Testis (tissue), 2 donors: ENCODE results near the gene TNRC6B.

Experiments used
- POLR2A ChIP-seq: fragments of 450-650 bp; IDR thresholded peaks from one replicate; pipeline ENCODE4 v1.6.1; 2017; ENCODE audit warnings: antibody characterized with exemption, mild to moderate bottlenecking, moderate library complexity
- TF ChIP-seq, protein P1 (sequence below), 3 experiments: fragments of 450-650 bp in 2 of 3; fragments of 200-600 bp in 1 of 3; sonication (generic) in 1 of 3; IDR thresholded peaks; one replicate each; pipeline ENCODE4 v1.5.1; 2016 to 2019; ENCODE audit warnings: antibody characterized with exemption in 3 of 3, mild to moderate bottlenecking in 2 of 3, moderate library complexity in 1 of 3

DNA sequence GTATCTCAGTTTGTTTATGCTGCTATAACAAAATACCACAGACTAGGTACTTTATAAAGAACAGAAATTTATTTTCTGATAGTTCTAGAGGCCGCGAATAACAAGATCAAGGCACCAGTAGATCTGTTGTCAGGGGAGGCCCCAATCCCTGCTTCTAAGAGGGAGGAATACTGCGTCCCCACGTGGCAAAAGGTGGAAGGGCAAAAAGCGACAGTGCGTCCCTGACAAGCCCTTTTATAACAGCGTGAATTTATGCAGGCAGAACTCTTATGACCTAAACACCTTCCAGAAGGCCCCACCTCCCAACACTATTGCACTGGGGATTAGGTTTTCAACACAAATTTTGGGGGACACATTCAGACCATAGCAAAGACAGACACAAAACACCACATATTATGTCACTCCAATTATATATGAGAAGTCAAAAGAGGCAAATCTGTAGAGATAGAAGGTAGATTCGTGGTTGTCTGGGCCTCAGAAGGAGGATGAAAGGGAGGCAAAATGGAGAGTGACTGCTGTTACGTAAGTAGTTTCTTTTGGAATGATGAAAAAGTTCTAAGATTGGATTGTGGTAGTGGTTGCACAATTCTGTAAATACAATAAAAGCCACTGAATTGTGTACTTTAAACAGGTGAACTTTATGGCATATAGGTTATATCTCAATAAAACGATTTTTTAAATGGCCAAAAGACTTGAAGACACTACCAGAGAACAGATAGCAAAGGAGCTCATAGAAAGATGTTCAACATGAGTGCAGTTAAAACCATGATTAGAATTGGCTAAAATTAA lies 30.1 kb upstream of the TNRC6B start:
- TF ChIP-seq, protein P1, sequence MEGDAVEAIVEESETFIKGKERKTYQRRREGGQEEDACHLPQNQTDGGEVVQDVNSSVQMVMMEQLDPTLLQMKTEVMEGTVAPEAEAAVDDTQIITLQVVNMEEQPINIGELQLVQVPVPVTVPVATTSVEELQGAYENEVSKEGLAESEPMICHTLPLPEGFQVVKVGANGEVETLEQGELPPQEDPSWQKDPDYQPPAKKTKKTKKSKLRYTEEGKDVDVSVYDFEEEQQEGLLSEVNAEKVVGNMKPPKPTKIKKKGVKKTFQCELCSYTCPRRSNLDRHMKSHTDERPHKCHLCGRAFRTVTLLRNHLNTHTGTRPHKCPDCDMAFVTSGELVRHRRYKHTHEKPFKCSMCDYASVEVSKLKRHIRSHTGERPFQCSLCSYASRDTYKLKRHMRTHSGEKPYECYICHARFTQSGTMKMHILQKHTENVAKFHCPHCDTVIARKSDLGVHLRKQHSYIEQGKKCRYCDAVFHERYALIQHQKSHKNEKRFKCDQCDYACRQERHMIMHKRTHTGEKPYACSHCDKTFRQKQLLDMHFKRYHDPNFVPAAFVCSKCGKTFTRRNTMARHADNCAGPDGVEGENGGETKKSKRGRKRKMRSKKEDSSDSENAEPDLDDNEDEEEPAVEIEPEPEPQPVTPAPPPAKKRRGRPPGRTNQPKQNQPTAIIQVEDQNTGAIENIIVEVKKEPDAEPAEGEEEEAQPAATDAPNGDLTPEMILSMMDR (IDR thresholded peaks at IDR 0.05) = no peak
- no peak for TF ChIP-seq POLR2A
